GM18526 (cell line): ENCODE data around the gene PLCB3.

Source experiments
- POLR2A ChIP-seq: IDR thresholded peaks from 3 replicates; pipeline ENCODE4 v1.6.1; 2011; ENCODE audit not compliant: insufficient read length; ENCODE audit errors: extremely low read depth

PLCB3 gene

GRCh38 chr11:64260147-64260708 lies 8.9 kb downstream of the PLCB3 start:
- no peak for TF ChIP-seq POLR2A

GRCh38 chr11:64261556-64262080 lies 10.3 kb downstream of the PLCB3 start:
- TF ChIP-seq POLR2A: no peak

- no peak for TF ChIP-seq POLR2A
These were observed 11.1 kb downstream of the PLCB3 start for GRCh38 chr11:64262271-64263002.

GRCh38 chr11:64263021-64263946 lies 12.0 kb downstream of the PLCB3 start:
- no peak for TF ChIP-seq POLR2A

- TF ChIP-seq POLR2A: no peak
These were observed 12.6 kb downstream of the PLCB3 start for GRCh38 chr11:64263947-64264317.

GRCh38 chr11:64264371-64264852 lies 13.1 kb downstream of the PLCB3 start:
- no peak for TF ChIP-seq POLR2A

- TF ChIP-seq POLR2A: no peak
These were observed 14.1 kb downstream of the PLCB3 start for GRCh38 chr11:64265176-64266160.

- TF ChIP-seq POLR2A: no peak
These were observed 15.0 kb downstream of the PLCB3 start for GRCh38 chr11:64266339-64266738.

- no peak for TF ChIP-seq POLR2A
These were observed 16.0 kb downstream of the PLCB3 start for GRCh38 chr11:64267207-64267945.

- no peak for TF ChIP-seq POLR2A
These were observed 16.9 kb downstream of the PLCB3 start for GRCh38 chr11:64268025-64268892.

GRCh38 chr11:64268893-64269539 lies 17.7 kb downstream of the PLCB3 start:
- no peak for TF ChIP-seq POLR2A

- TF ChIP-seq POLR2A: peak; percentile 67
These were observed 18.4 kb downstream of the PLCB3 start for GRCh38 chr11:64269540-64270220.
